Neuronal stem cell (in vitro differentiated cells): Measurements from ENCODE around the gene PSEN2.

Experiments used
- DNase-seq: peaks from one replicate; pipeline ENCODE4 v3.0.0-alpha.2; 2013; ENCODE audit warnings: low spot score
- H2AFZ ChIP-seq: one replicate; pipeline ENCODE4 v1.6.1; 2013; ENCODE audit warnings: mild to moderate bottlenecking, low read length, inconsistent platforms
- H2AK5ac ChIP-seq: 2 replicates; pipeline ENCODE4 v1.6.1; 2013; ENCODE audit warnings: low read depth, mild to moderate bottlenecking, inconsistent platforms, low read length, moderate library complexity, mixed read lengths
- H2BK120ac ChIP-seq: 2 replicates; pipeline ENCODE4 v1.6.1; 2013; ENCODE audit warnings: low read depth, mild to moderate bottlenecking, inconsistent platforms, low read length, moderate library complexity, mixed read lengths
- H2BK12ac ChIP-seq: one replicate; pipeline ENCODE4 v1.6.1; 2013; ENCODE audit warnings: low read length, inconsistent platforms
- H2BK15ac ChIP-seq: 2 replicates; pipeline ENCODE4 v1.6.1; 2013; ENCODE audit warnings: mild to moderate bottlenecking, low read length, inconsistent platforms, mixed read lengths
- H2BK5ac ChIP-seq: one replicate; pipeline ENCODE4 v1.6.1; 2013; ENCODE audit warnings: inconsistent platforms, mild to moderate bottlenecking, low read length, moderate library complexity
- H3K14ac ChIP-seq: one replicate; pipeline ENCODE4 v1.6.1; 2013; ENCODE audit warnings: low read length, inconsistent platforms
- H3K18ac ChIP-seq: 2 replicates; pipeline ENCODE4 v1.6.1; 2013; ENCODE audit warnings: low read length, inconsistent platforms
- H3K23ac ChIP-seq: 2 replicates; pipeline ENCODE4 v1.6.1; 2013; ENCODE audit warnings: low read depth, mild to moderate bottlenecking, mixed read lengths, low read length, inconsistent platforms; ENCODE audit not compliant: poor library complexity
- H3K27ac ChIP-seq: replicated peaks from 3 replicates; pipeline ENCODE4 v1.5.1; 2013; ENCODE audit warnings: low read length, inconsistent platforms
- H3K27me3 ChIP-seq, 3 experiments: 2 replicates each; pipeline ENCODE4 v1.6.1; 2013; ENCODE audit warnings: low read length in 3 of 3, mild to moderate bottlenecking in 2 of 3, inconsistent platforms in 1 of 3, low read depth in 1 of 3, mixed read lengths in 1 of 3, moderate library complexity in 1 of 3; ENCODE audit not compliant: control insufficient read depth in 3 of 3, insufficient read depth in 3 of 3
- H3K36me3 ChIP-seq, 2 donors: replicated peaks in 1 of 2; 2 replicates each; pipeline ENCODE4 v1.6.1; 2013; ENCODE audit warnings: low read length in 2 of 2; ENCODE audit not compliant: control insufficient read depth in 2 of 2, insufficient read depth in 2 of 2
- H3K4ac ChIP-seq: 2 replicates; pipeline ENCODE4 v1.6.1; 2013; ENCODE audit warnings: inconsistent platforms, mild to moderate bottlenecking, low read length, moderate library complexity
- H3K4me1 ChIP-seq, 2 donors: 1 replicate in 1 of 2; 2 replicates in 1 of 2; pipeline ENCODE4 v1.6.1; 2013; ENCODE audit warnings: low read length in 2 of 2, low read depth in 1 of 2; ENCODE audit not compliant: control insufficient read depth in 2 of 2, insufficient read depth in 1 of 2
- H3K4me2 ChIP-seq: one replicate; pipeline ENCODE4 v1.6.1; 2013; ENCODE audit warnings: mild to moderate bottlenecking, low read length, inconsistent platforms; ENCODE audit not compliant: insufficient read depth, poor library complexity, severe bottlenecking
- H3K4me3 ChIP-seq, 2 donors: 2 replicates each; pipeline ENCODE4 v1.5.1; 2013; ENCODE audit warnings: low read length in 2 of 2, mild to moderate bottlenecking in 2 of 2, inconsistent platforms in 1 of 2, moderate library complexity in 1 of 2
- H3K79me1 ChIP-seq: one replicate; pipeline ENCODE4 v1.6.1; 2013; ENCODE audit warnings: low read depth, mild to moderate bottlenecking, inconsistent platforms, low read length, moderate library complexity
- H3K9ac ChIP-seq: one replicate; pipeline ENCODE4 v1.6.1; 2013; ENCODE audit warnings: mild to moderate bottlenecking, low read depth, low read length, inconsistent platforms; ENCODE audit not compliant: poor library complexity
- H3K9me3 ChIP-seq, 2 donors: replicated peaks in 1 of 2; 2 replicates each; pipeline versions ENCODE3 to v1.6.1; 2013; ENCODE audit warnings: low read length in 2 of 2, mild to moderate bottlenecking in 2 of 2, inconsistent platforms in 1 of 2, low read depth in 1 of 2, mixed read lengths in 1 of 2, moderate library complexity in 1 of 2; ENCODE audit not compliant: control insufficient read depth in 2 of 2, insufficient read depth in 1 of 2
- H4K8ac ChIP-seq: one replicate; pipeline ENCODE4 v1.6.1; 2013; ENCODE audit warnings: low read depth, mild to moderate bottlenecking, inconsistent platforms, low read length, moderate library complexity
- H4K91ac ChIP-seq: one replicate; pipeline ENCODE4 v1.6.1; 2013; ENCODE audit warnings: low read length, low read depth, mild to moderate bottlenecking, inconsistent platforms; ENCODE audit not compliant: poor library complexity
- WGBS, 2 donors: extraction: QIAGEN DNeasy Blood & Tissue Kit; methylation state at CpG; one replicate each; pipeline ENCODE4 v1.1.7; 2013; ENCODE audit warnings: missing lambda C conversion rate in 2 of 2, mixed read lengths in 1 of 2; ENCODE audit not compliant: insufficient read length in 2 of 2, insufficient replicate concordance in 1 of 2; ENCODE audit errors: extremely low coverage in 2 of 2; 5-methylcytosine and 5-hydroxymethylcytosine counted together

Gene PSEN2

GRCh38 chr1:226904772-226905171 is 34.4 kb downstream of the PSEN2 start:
- no peak overlapping the region for H3K9ac ChIP-seq
- H3K27ac ChIP-seq, result no peak overlapping the region
- H3K18ac ChIP-seq, result no peak overlapping the region
- H4K8ac ChIP-seq, result no peak overlapping the region
- no peak overlapping the region for H3K4ac ChIP-seq
- H2BK5ac ChIP-seq, result no peak overlapping the region
- no peak overlapping the region for H2BK15ac ChIP-seq
- peaks cover 7 to 10% of the 10 kb centered on the region in 2 donors for H3K36me3 ChIP-seq
- no peak overlapping the region for H2BK120ac ChIP-seq
- no peak overlapping the region for H2AK5ac ChIP-seq
- no CpG with 5 or more reads among the region's 3 CpGs for WGBS, 2 donors
- no peak overlapping the region for H3K4me2 ChIP-seq
- H3K14ac ChIP-seq, result no peak overlapping the region
- H3K4me3 ChIP-seq, result no peak overlapping the region
- no peak for DNase-seq
- no peak overlapping the region for H4K91ac ChIP-seq
- H3K23ac ChIP-seq, result no peak overlapping the region
- H3K9me3 ChIP-seq, result peaks cover 0 to 2% of the 10 kb centered on the region in 2 donors
- H2BK12ac ChIP-seq, result no peak overlapping the region
- no peaks in the 10 kb centered on the region for H3K27me3 ChIP-seq
- H3K4me1 ChIP-seq, result no peaks in the 10 kb centered on the region
- H2AFZ ChIP-seq, result no peak overlapping the region
- no peaks in the 10 kb centered on the region for H3K79me1 ChIP-seq

- no peaks in the 10 kb centered on the region for H3K4me1 ChIP-seq
- no CpG with 5 or more reads among the region's 10 CpGs for WGBS, 2 donors
- no peak overlapping the region for H4K91ac ChIP-seq
Measured at GRCh38 chr1:226908419-226908818, 38.0 kb downstream of the PSEN2 start.

GRCh38 chr1:226908913-226909312 is 38.5 kb downstream of the PSEN2 start:
- Histone ChIP-seq H3K18ac (no peak overlapping the region), H3K23ac (no peak overlapping the region), H4K8ac (no peak overlapping the region), H2BK12ac (no peak overlapping the region), H3K79me1 (no peaks in the 10 kb centered on the region), H3K14ac (no peak overlapping the region), H3K9ac (no peak overlapping the region), H3K36me3 (peaks cover 2 to 4% of the 10 kb centered on the region in 2 donors), H3K9me3 (no peaks in the 10 kb centered on the region), H3K4me1 (no peaks in the 10 kb centered on the region), H2AK5ac (no peak overlapping the region), H2AFZ (no peak overlapping the region), H3K4me2 (no peak overlapping the region), H3K27me3 (no peaks in the 10 kb centered on the region), H3K4me3 (no peak overlapping the region), H2BK5ac (no peak overlapping the region), H3K27ac (no peak overlapping the region), H2BK120ac (no peak overlapping the region), H3K4ac (no peak overlapping the region), H2BK15ac (no peak overlapping the region), H4K91ac (no peak overlapping the region)
- WGBS, 2 donors, result no CpG with 5 or more reads among the region's 1 CpG
- DNase-seq, result no peak

More at GRCh38 chr1:226908419-226908818, 38.0 kb downstream of the PSEN2 start:
- no peak overlapping the region for H2AK5ac ChIP-seq
- H4K8ac ChIP-seq, result no peak overlapping the region
- no peak overlapping the region for H3K9ac ChIP-seq
- no peak overlapping the region for H3K18ac ChIP-seq
- no peak overlapping the region for H3K4ac ChIP-seq
- no peak overlapping the region for H2AFZ ChIP-seq
- H3K14ac ChIP-seq, result no peak overlapping the region
- H2BK12ac ChIP-seq, result no peak overlapping the region
- no peak overlapping the region for H3K27ac ChIP-seq
- no peak overlapping the region for H3K4me3 ChIP-seq
- H2BK5ac ChIP-seq, result no peak overlapping the region
- no peak overlapping the region for H3K4me2 ChIP-seq
- DNase-seq, result no peak
- no peaks in the 10 kb centered on the region for H3K9me3 ChIP-seq
- H3K36me3 ChIP-seq, result peaks cover 2 to 4% of the 10 kb centered on the region in 2 donors
- H3K23ac ChIP-seq, result no peak overlapping the region
- H2BK15ac ChIP-seq, result no peak overlapping the region
- H3K79me1 ChIP-seq, result no peaks in the 10 kb centered on the region
- H3K27me3 ChIP-seq, result no peaks in the 10 kb centered on the region
- H2BK120ac ChIP-seq, result no peak overlapping the region

GRCh38 chr1:226912587-226913176 is 42.3 kb downstream of the PSEN2 start:
- Histone ChIP-seq H3K9ac (no peak overlapping the region), H3K18ac (no peak overlapping the region), H2BK120ac (no peak overlapping the region), H4K91ac (no peak overlapping the region), H3K27ac (no peak overlapping the region), H3K9me3 (no peaks in the 10 kb centered on the region), H2AK5ac (no peak overlapping the region), H3K4ac (no peak overlapping the region), H3K23ac (no peak overlapping the region), H2BK12ac (no peak overlapping the region), H3K36me3 (peaks cover 2 to 4% of the 10 kb centered on the region in 2 donors), H4K8ac (no peak overlapping the region), H3K4me3 (no peak overlapping the region), H2BK5ac (no peak overlapping the region), H3K14ac (no peak overlapping the region), H3K4me2 (no peak overlapping the region), H3K79me1 (no peaks in the 10 kb centered on the region), H3K27me3 (no peaks in the 10 kb centered on the region), H2BK15ac (no peak overlapping the region), H3K4me1 (no peaks in the 10 kb centered on the region), H2AFZ (no peak overlapping the region)
- no peak for DNase-seq
- WGBS, 2 donors, result no CpG with 5 or more reads among the region's 13 CpGs
